ENCODE results near the gene GALNT18. TPM values are rescaled to one million over a fixed set of nuclear protein-coding genes. Genes with fewer than 3 reads are reported as not detected.

The GALNT18 gene
- total RNA-seq, 1 donor, result 2.4 TPM

GRCh38 chr11:11574373-11575287 lies 47.2 kb downstream of the GALNT18 start:
- no peak for DNase-seq (ENCODE audit: low read depth)
- TF ChIP-seq CTCF (IDR thresholded peaks at IDR 0.05; ENCODE audit: insufficient read depth, low read length), result no peak
- no peak overlapping the region for H3K4me3 ChIP-seq (ENCODE audit: low read depth, low read length)

GRCh38 chr11:11572386-11572785 lies 49.4 kb downstream of the GALNT18 start:
- no peak for DNase-seq (ENCODE audit: low read depth)
- no peak for TF ChIP-seq CTCF (IDR thresholded peaks at IDR 0.05; ENCODE audit: insufficient read depth, low read length)
- H3K4me3 ChIP-seq (ENCODE audit: low read depth, low read length), result no peak overlapping the region

GRCh38 chr11:11571893-11572292 lies 49.9 kb downstream of the GALNT18 start:
- no peak for DNase-seq (ENCODE audit: low read depth)
- no peak for TF ChIP-seq CTCF (IDR thresholded peaks at IDR 0.05; ENCODE audit: insufficient read depth, low read length)
- H3K4me3 ChIP-seq (ENCODE audit: low read depth, low read length), result no peak overlapping the region

- no peak for TF ChIP-seq CTCF (IDR thresholded peaks at IDR 0.05; ENCODE audit: insufficient read depth, low read length)
- no peak overlapping the region for H3K4me3 ChIP-seq (ENCODE audit: low read depth, low read length)
- no peak for DNase-seq (ENCODE audit: low read depth)
These were observed 51.0 kb downstream of the GALNT18 start for GRCh38 chr11:11570823-11571222.

GRCh38 chr11:11569936-11570491 lies 51.8 kb downstream of the GALNT18 start:
- peak; percentile 37 for DNase-seq (ENCODE audit: low read depth)
- H3K4me3 ChIP-seq (ENCODE audit: low read depth, low read length), result no peak overlapping the region
- TF ChIP-seq CTCF (IDR thresholded peaks at IDR 0.05; ENCODE audit: insufficient read depth, low read length), result no peak

- DNase-seq (ENCODE audit: low read depth), result no peak
- no peak overlapping the region for H3K4me3 ChIP-seq (ENCODE audit: low read depth, low read length)
- no peak for TF ChIP-seq CTCF (IDR thresholded peaks at IDR 0.05; ENCODE audit: insufficient read depth, low read length)
These were observed 53.1 kb downstream of the GALNT18 start for GRCh38 chr11:11568651-11569229.
